ENCODE results near the gene STN1.

DNA sequence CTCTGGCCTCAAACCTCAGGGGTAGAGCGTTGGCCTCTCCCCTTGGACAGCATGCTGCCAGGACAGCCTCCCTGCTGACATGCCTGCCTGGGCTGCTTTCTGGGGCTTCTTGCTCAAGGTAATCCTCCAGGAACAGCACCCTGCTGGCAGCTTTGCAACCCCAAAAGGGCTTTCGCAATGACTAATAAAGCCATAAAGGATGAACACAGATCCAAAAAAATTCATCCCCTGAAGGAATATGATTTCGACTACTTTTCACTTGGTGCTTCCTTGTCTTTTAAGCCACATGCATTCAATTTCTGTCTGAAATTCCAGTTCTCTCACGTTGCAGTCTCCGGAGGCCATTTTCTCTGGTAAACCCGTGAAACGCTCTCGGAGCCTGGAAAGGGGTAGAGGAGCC, 47.5 kb downstream of the STN1 start:
- TF ChIP-seq FOS (IDR thresholded peaks at IDR 0.05; ENCODE audit: low read depth, low read length), result no peak
- TF ChIP-seq, protein P1, sequence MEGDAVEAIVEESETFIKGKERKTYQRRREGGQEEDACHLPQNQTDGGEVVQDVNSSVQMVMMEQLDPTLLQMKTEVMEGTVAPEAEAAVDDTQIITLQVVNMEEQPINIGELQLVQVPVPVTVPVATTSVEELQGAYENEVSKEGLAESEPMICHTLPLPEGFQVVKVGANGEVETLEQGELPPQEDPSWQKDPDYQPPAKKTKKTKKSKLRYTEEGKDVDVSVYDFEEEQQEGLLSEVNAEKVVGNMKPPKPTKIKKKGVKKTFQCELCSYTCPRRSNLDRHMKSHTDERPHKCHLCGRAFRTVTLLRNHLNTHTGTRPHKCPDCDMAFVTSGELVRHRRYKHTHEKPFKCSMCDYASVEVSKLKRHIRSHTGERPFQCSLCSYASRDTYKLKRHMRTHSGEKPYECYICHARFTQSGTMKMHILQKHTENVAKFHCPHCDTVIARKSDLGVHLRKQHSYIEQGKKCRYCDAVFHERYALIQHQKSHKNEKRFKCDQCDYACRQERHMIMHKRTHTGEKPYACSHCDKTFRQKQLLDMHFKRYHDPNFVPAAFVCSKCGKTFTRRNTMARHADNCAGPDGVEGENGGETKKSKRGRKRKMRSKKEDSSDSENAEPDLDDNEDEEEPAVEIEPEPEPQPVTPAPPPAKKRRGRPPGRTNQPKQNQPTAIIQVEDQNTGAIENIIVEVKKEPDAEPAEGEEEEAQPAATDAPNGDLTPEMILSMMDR (conservative IDR thresholded peaks at IDR 0.05; ENCODE audit: low read depth, low read length), result no peak
- TF ChIP-seq, protein P2, sequence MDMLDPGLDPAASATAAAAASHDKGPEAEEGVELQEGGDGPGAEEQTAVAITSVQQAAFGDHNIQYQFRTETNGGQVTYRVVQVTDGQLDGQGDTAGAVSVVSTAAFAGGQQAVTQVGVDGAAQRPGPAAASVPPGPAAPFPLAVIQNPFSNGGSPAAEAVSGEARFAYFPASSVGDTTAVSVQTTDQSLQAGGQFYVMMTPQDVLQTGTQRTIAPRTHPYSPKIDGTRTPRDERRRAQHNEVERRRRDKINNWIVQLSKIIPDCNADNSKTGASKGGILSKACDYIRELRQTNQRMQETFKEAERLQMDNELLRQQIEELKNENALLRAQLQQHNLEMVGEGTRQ (IDR thresholded peaks at IDR 0.05; ENCODE audit: low read depth, low read length), result no peak

Measured in IMR-90 (cell line).